HEK293T (cell line): Measurements from ENCODE around the gene RDH13.
"Not testable (repeated sequence)": the region's sequence is repeated elsewhere in the genome, so short reads cannot be mapped to it uniquely, and the experiment has no call there.

ENCODE experiments used
- CTCF ChIA-PET: fragments of 350-600 bp; formaldehyde crosslinking; extraction: SDS; loops from one replicate; lab custom pipeline; 2021; ENCODE audit warnings: antibody characterized with exemption, inconsistent platforms; lab: Yijun Ruan, JAX
- POLR2A ChIA-PET: fragments of 350-600 bp; formaldehyde crosslinking; extraction: SDS; loops from one replicate; lab custom pipeline; 2020; ENCODE audit warnings: antibody characterized with exemption, inconsistent platforms; lab: Yijun Ruan, JAX
- DNase-seq: peaks from one replicate; pipeline ENCODE4 v3.0.0; 2012; ENCODE audit warnings: mixed read lengths; ENCODE audit errors: extremely low spot score
- ARNT ChIP-seq: fragments of 450-650 bp; IDR thresholded peaks from 2 replicates; pipeline ENCODE4 v1.6.1; 2017; ENCODE audit warnings: mild to moderate bottlenecking
- BHLHE40 ChIP-seq: fragments of 450-650 bp; IDR thresholded peaks from 2 replicates; pipeline ENCODE4 v1.6.1; 2016; ENCODE audit warnings: mild to moderate bottlenecking, moderate library complexity, borderline replicate concordance
- CTBP1 ChIP-seq: fragments of 450-650 bp; IDR thresholded peaks from 2 replicates; pipeline ENCODE4 v1.6.1; 2016; ENCODE audit warnings: borderline replicate concordance
- ELF4 ChIP-seq: fragments of 450-650 bp; IDR thresholded peaks from 2 replicates; pipeline ENCODE4 v1.6.1; 2017; ENCODE audit warnings: antibody characterized with exemption
- FOXA1 ChIP-seq: fragments of 450-650 bp; IDR thresholded peaks from 2 replicates; pipeline ENCODE4 v1.6.1; 2016; ENCODE audit warnings: mild to moderate bottlenecking
- FOXK2 ChIP-seq: fragments of 450-650 bp; IDR thresholded peaks from 2 replicates; pipeline ENCODE4 v1.6.1; 2016; ENCODE audit warnings: mild to moderate bottlenecking
- FOXM1 ChIP-seq: fragments of 450-650 bp; IDR thresholded peaks from 2 replicates; pipeline ENCODE4 v1.6.1; 2017; ENCODE audit warnings: mild to moderate bottlenecking, borderline replicate concordance
- HDGF ChIP-seq: fragments of 450-650 bp; IDR thresholded peaks from 2 replicates; pipeline ENCODE4 v1.6.1; 2017; ENCODE audit warnings: antibody characterized with exemption, borderline replicate concordance
- L3MBTL2 ChIP-seq: fragments of 450-650 bp; conservative IDR thresholded peaks from 2 replicates; pipeline ENCODE4 v1.6.1; 2016; ENCODE audit warnings: mild to moderate bottlenecking
- LEF1 ChIP-seq: fragments of 450-650 bp; IDR thresholded peaks from 2 replicates; pipeline ENCODE4 v1.6.1; 2017; ENCODE audit warnings: mild to moderate bottlenecking, borderline replicate concordance
- NFRKB ChIP-seq: fragments of 450-650 bp; IDR thresholded peaks from 2 replicates; pipeline ENCODE4 v1.6.1; 2016; ENCODE audit warnings: mild to moderate bottlenecking, moderate library complexity
- SP1 ChIP-seq: fragments of 450-650 bp; IDR thresholded peaks from 2 replicates; pipeline ENCODE4 v1.6.1; 2017
- SUZ12 ChIP-seq: fragments of 450-650 bp; IDR thresholded peaks from 2 replicates; pipeline ENCODE4 v1.6.1; 2016; ENCODE audit warnings: mild to moderate bottlenecking
- TARDBP ChIP-seq: fragments of 450-650 bp; IDR thresholded peaks from 2 replicates; pipeline ENCODE4 v1.6.1; 2016
- ZNF384 ChIP-seq: fragments of 450-650 bp; IDR thresholded peaks from 2 replicates; pipeline ENCODE4 v1.6.1; 2016
- TF ChIP-seq, protein P1 (sequence below): fragments of 450-650 bp; IDR thresholded peaks from 2 replicates; pipeline ENCODE4 v1.6.1; 2016

The RDH13 gene

DNA sequence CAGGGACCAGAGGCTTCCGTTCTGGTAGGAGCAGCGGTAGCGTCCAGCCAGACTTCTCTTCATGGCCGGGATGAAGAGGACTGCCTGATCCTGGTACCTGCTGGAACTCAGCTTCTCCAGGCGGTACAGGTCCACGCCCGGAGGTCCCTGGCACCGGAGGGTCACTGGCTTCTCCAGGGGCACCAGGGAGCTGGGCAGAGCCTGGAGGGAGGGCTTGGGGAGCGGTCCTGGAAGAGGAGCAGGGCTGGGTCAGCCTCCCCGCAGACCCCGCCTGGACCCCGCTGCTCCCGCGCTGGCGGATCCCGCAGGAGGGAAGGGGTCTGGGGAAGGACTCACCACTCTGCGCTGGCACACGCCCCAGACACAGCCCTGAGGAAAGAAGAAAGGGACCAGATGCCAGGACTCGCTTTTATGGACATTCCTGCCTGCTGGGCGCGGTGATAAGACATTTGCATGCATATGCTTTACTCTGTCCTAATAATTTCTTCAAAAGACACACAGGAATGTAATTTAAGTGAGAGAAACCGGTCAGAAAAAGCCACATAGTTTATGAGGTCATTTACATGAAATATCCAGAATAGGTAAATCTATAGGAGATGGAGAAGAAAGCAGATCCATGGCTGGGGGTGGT lies 30.7 kb downstream of the RDH13 start:
- no peak for DNase-seq
- ChIA-PET CTCF (no interaction called here), POLR2A (no interaction called here)
- TF ChIP-seq SUZ12 (no peak), BHLHE40 (no peak), L3MBTL2 (no peak)

- DNase-seq: no peak
- POLR2A ChIA-PET: no interaction called here
- TF ChIP-seq ARNT (no peak), TARDBP (no peak)
- TF ChIP-seq, protein P1, sequence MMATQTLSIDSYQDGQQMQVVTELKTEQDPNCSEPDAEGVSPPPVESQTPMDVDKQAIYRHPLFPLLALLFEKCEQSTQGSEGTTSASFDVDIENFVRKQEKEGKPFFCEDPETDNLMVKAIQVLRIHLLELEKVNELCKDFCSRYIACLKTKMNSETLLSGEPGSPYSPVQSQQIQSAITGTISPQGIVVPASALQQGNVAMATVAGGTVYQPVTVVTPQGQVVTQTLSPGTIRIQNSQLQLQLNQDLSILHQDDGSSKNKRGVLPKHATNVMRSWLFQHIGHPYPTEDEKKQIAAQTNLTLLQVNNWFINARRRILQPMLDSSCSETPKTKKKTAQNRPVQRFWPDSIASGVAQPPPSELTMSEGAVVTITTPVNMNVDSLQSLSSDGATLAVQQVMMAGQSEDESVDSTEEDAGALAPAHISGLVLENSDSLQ: no peak
- CTCF ChIA-PET: no interaction called here
Measured at GRCh38 chr19:55031178-55031577, 31.8 kb downstream of the RDH13 start.

GRCh38 chr19:55028757-55029156 lies 34.2 kb downstream of the RDH13 start:
- TF ChIP-seq L3MBTL2 (no peak), SP1 (no peak), ELF4 (no peak), FOXA1 (no peak), ARNT (no peak), NFRKB (no peak), LEF1 (no peak), FOXK2 (no peak), TARDBP (no peak)
- TF ChIP-seq, protein P1: no peak
- no peak for DNase-seq
- CTCF ChIA-PET: no interaction called here
- POLR2A ChIA-PET: no interaction called here

- no peak for TF ChIP-seq TARDBP
- no peak for TF ChIP-seq HDGF
- no peak for TF ChIP-seq ZNF384
- TF ChIP-seq SP1: no peak
- no peak for TF ChIP-seq ELF4
- no peak for TF ChIP-seq FOXK2
- TF ChIP-seq, protein P1: no peak
- TF ChIP-seq BHLHE40: no peak
- TF ChIP-seq LEF1: no peak
- TF ChIP-seq NFRKB: no peak
- no peak for TF ChIP-seq CTBP1
- no peak for TF ChIP-seq FOXM1
- TF ChIP-seq SUZ12: no peak
- no peak for TF ChIP-seq L3MBTL2
- TF ChIP-seq FOXA1: no peak
- POLR2A ChIA-PET: no interaction called here
- CTCF ChIA-PET: no interaction called here
- DNase-seq: no peak
Measured at GRCh38 chr19:55027472-55028337, 35.2 kb downstream of the RDH13 start.

- CTCF ChIA-PET, DNase-seq, POLR2A ChIA-PET: not testable (repeated sequence)
Measured at GRCh38 chr19:55027140-55027471, 35.8 kb downstream of the RDH13 start.

GRCh38 chr19:55024111-55024510 lies 38.8 kb downstream of the RDH13 start:
- TF ChIP-seq NFRKB: no peak
- no peak for TF ChIP-seq TARDBP
- TF ChIP-seq FOXM1: no peak
- no peak for TF ChIP-seq ARNT
- TF ChIP-seq FOXA1: no peak
- no peak for TF ChIP-seq SUZ12
- TF ChIP-seq ZNF384: no peak
- no peak for TF ChIP-seq LEF1
- TF ChIP-seq SP1: no peak
- TF ChIP-seq, protein P1: no peak
- TF ChIP-seq BHLHE40: no peak
- ChIA-PET POLR2A (no interaction called here), CTCF (no interaction called here)
- DNase-seq: no peak

DNA sequence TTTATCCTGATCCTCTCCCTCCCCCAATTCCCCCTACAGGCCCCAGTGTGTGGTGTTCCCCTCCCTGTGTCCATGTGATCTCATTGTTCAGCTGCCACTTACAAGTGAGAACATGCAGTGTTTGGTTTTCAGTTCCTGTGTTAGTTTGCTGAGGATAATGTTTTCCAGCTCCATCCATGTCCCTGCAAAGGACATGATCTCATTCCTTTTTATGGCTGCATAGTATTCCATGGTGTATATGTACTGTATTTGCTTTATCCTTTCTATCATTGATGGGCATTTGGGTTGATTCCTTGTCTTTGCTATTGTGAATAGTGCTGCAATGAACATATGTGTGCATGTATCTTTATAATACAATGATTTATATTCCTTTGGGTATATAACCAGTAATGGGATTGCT lies 42.6 kb downstream of the RDH13 start:
- CTCF ChIA-PET, DNase-seq, POLR2A ChIA-PET: not testable (repeated sequence)
